Stimulated activated CD4-positive, alpha-beta T cell treated with anti-CD3 and anti-CD28 coated beads, TNF-alpha, amount 100 ng/mL, for 4 hours (primary cell): ENCODE data around the gene SHISAL2A.
"Not testable (repeated sequence)": the region's sequence is repeated elsewhere in the genome, so short reads cannot be mapped to it uniquely, and the experiment has no call there.

ENCODE experiments used
- DNase-seq, 3 experiments: peaks; one replicate each; pipeline ENCODE4 v3.0.0-alpha.2; 2020; ENCODE audit warnings: low read depth in 3 of 3

SHISAL2A gene

GRCh38 chr1:52684545-52684944 is 51.6 kb downstream of the SHISAL2A start:
- DNase-seq, result no peak

- DNase-seq, result peak; percentile 38 to 54 (median 46)
Measured at GRCh38 chr1:52686261-52686751, 53.3 kb downstream of the SHISAL2A start.

- no peak for DNase-seq
Measured at GRCh38 chr1:52686830-52687229, 53.9 kb downstream of the SHISAL2A start.

GRCh38 chr1:52691821-52692220 is 58.9 kb downstream of the SHISAL2A start:
- DNase-seq, result no peak

- no peak for DNase-seq
Measured at GRCh38 chr1:52692697-52693096, 59.7 kb downstream of the SHISAL2A start.

- not testable (repeated sequence) for DNase-seq
Measured at GRCh38 chr1:52693351-52693750, 60.4 kb downstream of the SHISAL2A start.

GRCh38 chr1:52693843-52694242 is 60.9 kb downstream of the SHISAL2A start:
- no peak for DNase-seq

- DNase-seq, result no peak
Measured at GRCh38 chr1:52695627-52696026, 62.7 kb downstream of the SHISAL2A start.

- DNase-seq, result peak; percentile 24 to 62 (median 24)
Measured at GRCh38 chr1:52697795-52698674, 65.1 kb downstream of the SHISAL2A start, which contains the start of gene COA7. COA7 (minus strand) TSS chr1:52698347; CDS start chr1:52698326, 21 bp downstream.

- DNase-seq, result peak; percentile 47 to 64 (median 62)
Measured at GRCh38 chr1:52702886-52703787, 70.2 kb downstream of the SHISAL2A start.

- no peak for DNase-seq
Measured at GRCh38 chr1:52706136-52706670, 73.2 kb downstream of the SHISAL2A start.
